ENCODE measurements around the gene INAFM2. TPM values are rescaled to one million over a fixed set of nuclear protein-coding genes. Genes with fewer than 3 reads are reported as not detected.

The INAFM2 gene
- total RNA-seq, 2 donors from 2014 or later, result 63.8 to 79.2 TPM

DNA sequence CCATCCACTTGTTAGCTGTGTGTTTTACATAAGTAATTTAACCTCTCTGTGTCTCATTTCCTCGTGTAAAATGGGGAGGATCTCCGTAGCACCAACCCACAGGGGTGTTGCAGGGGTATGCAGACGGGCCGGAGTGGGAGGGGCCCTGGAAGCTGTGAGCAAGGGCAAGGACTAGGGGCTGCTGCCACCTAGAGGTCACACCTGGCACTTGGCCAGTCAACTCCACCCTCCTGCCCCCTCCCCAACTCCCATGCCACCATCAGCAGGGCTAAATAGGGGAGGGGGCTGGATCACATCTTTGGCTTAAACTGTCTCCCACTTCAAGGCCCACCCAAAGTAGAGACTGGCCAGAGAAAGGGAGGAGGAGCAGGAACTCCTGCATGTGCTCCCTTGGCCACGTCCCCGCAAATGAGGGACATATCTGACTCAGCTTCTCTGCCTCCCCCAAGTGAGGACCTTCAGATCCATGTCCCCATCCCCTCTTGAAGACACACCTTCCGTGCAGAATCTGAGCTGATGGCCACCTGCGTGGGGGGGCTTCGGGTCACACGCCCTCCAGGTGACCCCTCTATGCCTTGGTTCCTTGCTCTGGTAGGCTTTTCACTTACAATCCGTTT, 14.7 kb downstream of the INAFM2 start:
- TF ChIP-seq, protein P1, sequence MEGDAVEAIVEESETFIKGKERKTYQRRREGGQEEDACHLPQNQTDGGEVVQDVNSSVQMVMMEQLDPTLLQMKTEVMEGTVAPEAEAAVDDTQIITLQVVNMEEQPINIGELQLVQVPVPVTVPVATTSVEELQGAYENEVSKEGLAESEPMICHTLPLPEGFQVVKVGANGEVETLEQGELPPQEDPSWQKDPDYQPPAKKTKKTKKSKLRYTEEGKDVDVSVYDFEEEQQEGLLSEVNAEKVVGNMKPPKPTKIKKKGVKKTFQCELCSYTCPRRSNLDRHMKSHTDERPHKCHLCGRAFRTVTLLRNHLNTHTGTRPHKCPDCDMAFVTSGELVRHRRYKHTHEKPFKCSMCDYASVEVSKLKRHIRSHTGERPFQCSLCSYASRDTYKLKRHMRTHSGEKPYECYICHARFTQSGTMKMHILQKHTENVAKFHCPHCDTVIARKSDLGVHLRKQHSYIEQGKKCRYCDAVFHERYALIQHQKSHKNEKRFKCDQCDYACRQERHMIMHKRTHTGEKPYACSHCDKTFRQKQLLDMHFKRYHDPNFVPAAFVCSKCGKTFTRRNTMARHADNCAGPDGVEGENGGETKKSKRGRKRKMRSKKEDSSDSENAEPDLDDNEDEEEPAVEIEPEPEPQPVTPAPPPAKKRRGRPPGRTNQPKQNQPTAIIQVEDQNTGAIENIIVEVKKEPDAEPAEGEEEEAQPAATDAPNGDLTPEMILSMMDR (IDR thresholded peaks at IDR 0.05), result peak; percentile 49
- no peaks in the 10 kb centered on the region for H3K27me3 ChIP-seq (replicated peaks; ENCODE audit: insufficient read depth)
- no peaks in the 10 kb centered on the region for H3K36me3 ChIP-seq
- peak overlapping the region; percentile 67 for H3K4me3 ChIP-seq
- peak overlapping the region; percentile 93 to 99 for H3K27ac ChIP-seq
- H3K9me3 ChIP-seq, result no peaks in the 10 kb centered on the region
- ATAC-seq (ENCODE audit: insufficient number of reproducible peaks, low FRiP score, low read depth) (no peak), DNase-seq (ENCODE audit: low spot score) (peak; percentile 61)
- peaks cover 78 to 98% of the 10 kb centered on the region in 2 donors for H3K4me1 ChIP-seq (ENCODE audit: control insufficient read depth in 1 of 2, low read depth in 2 of 2)

DNA sequence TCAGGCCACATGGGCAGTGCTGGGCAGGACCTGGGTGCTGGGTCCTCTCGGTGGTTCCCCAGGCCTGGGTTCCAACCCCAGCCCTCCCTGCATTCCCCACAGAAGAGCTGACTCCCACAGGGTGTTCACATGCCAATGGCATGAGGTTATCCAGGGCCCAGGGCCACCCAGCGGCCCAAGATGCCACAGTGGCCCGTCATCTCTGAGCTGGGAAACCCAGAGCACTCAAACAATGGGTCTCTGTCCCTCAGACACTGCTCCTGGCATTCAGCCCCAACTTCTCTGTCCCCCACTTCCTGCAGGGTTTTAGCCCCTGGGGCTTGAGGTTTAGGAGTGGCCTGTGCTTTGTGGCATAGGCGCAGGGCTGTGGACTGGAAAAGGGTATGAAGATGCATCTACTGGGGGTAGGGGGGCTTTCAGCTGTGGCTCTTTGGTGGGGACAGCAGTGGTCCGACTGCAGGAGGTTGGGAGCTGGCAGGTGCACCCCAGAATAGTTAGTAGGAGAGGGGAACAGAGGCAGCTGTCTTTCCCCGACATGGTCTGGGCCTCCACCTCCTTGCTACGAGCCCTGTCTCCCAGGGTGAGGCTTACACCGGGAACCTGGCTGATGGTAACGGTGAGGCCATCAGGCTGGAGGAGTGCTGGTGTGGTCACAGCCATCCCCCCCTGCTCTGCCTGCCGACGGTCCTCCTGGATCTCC, 15.6 kb downstream of the INAFM2 start:
- Histone ChIP-seq H3K9me3 (no peaks in the 10 kb centered on the region), H3K36me3 (no peaks in the 10 kb centered on the region), H3K27ac (peak overlapping the region; percentile 93 to 99), H3K4me3 (peak overlapping the region; percentile 67), H3K4me1 (ENCODE audit: control insufficient read depth in 1 of 2, low read depth in 2 of 2) (peaks cover 78 to 98% of the 10 kb centered on the region in 2 donors), H3K27me3 (replicated peaks; ENCODE audit: insufficient read depth) (no peaks in the 10 kb centered on the region)
- TF ChIP-seq, protein P1 (IDR thresholded peaks at IDR 0.05), result no peak
- ATAC-seq (ENCODE audit: insufficient number of reproducible peaks, low FRiP score, low read depth) (no peak), DNase-seq (ENCODE audit: low spot score) (peak; percentile 38)

DNA sequence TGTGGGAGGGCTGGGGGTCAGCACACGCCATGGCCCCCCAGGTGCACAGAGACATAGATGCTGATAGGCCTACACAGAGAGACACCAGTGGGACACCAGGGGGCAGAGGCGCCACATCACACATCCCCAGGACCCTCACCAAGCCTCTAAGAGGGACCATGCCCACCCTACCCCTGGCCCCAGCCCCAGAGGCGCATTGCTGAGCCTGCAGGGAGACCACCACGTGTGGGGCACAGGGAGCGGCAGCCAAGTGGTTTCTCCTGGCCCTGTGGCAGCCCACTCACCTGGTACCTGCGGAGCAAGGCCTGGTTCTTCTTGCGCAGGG, 16.1 kb downstream of the INAFM2 start:
- H3K27me3 ChIP-seq (replicated peaks; ENCODE audit: insufficient read depth), result no peaks in the 10 kb centered on the region
- H3K9me3 ChIP-seq, result no peaks in the 10 kb centered on the region
- H3K4me1 ChIP-seq (ENCODE audit: control insufficient read depth in 1 of 2, low read depth in 2 of 2), result peaks cover 77 to 98% of the 10 kb centered on the region in 2 donors
- no peaks in the 10 kb centered on the region for H3K36me3 ChIP-seq
- DNase-seq (ENCODE audit: low spot score) (no peak), ATAC-seq (ENCODE audit: insufficient number of reproducible peaks, low FRiP score, low read depth) (no peak)
- TF ChIP-seq, protein P1 (IDR thresholded peaks at IDR 0.05), result no peak
- H3K27ac ChIP-seq, result peak overlapping the region; percentile 93 to 99
- peak overlapping the region; percentile 67 for H3K4me3 ChIP-seq

DNA sequence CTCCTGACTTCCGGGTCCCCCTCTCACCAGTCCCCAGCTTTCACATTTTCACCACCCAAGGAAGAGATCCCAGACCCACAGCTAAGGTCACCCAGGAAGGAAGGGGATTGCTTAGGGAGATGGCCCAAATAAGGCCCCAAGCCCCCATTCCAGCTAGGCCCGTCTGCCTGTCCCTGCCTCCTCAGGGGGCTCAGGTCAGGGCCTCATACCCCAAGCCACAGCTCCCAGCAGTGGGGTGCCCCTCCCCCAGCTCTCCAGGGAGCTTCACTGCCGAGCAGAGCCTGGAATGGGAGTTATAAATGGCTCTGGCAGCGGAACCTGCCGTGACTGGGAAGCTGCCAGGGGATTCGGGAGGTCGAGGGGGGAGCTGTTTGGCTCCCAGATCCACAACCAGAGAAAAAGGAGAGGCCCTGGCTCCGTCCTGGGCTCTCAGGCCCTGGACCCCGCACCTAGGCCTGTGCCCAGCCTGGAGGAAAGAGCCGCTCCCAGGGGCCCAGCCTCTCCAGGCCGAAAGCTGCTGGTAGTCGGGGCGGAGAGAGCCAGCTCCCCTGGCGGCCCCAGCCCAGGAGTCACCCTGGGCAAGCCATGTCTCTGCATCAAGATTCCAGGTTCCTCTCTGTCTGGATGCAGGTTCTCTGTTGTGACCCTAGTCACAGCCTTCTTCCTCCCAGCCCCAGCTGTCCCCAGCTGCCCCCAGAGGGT, 16.7 kb downstream of the INAFM2 start:
- Histone ChIP-seq H3K27ac (peak overlapping the region; percentile 93 to 99), H3K4me3 (peak overlapping the region; percentile 67), H3K27me3 (replicated peaks; ENCODE audit: insufficient read depth) (no peaks in the 10 kb centered on the region), H3K4me1 (ENCODE audit: control insufficient read depth in 1 of 2, low read depth in 2 of 2) (peaks cover 77 to 97% of the 10 kb centered on the region in 2 donors), H3K36me3 (no peaks in the 10 kb centered on the region), H3K9me3 (no peaks in the 10 kb centered on the region)
- DNase-seq (ENCODE audit: low spot score) (peak; percentile 63), ATAC-seq (ENCODE audit: insufficient number of reproducible peaks, low FRiP score, low read depth) (peak; percentile 40)
- TF ChIP-seq, protein P1 (IDR thresholded peaks at IDR 0.05), result peak; percentile 25

DNA sequence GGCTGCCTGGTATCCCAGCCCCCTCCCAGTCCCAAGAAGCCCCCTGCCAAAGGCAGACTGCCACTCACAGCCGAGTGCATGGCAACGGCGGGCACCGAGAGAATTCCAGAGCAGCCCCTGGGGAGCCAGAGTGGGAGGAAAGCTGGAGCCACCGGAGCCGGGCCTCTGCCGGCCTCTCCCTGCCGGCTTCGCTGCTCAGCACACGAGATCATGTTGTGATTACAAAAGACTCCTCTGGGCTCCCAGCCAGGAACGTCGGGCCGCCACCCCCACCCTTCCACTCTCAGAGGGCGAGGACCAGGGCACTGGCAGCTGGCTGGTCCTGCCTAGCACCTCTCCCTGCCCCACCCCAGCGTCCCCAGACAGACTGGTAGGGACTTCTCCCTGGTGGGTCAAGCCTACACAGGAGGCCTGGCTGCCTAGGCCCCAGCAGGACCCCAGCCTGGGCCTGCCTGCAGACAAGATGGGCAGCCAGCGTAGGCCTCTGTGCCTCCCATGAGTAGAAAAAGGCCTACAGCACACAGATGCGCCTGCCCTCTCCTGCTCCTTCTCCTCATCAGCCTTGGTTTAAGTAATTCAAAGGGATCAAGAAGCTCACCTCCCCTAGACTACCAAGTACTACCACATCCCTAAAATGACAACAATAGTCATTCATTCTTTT, 17.4 kb downstream of the INAFM2 start, which contains the start of gene CCDC9B:
Gene CCDC9B, minus strand, starts transcription at position 200 of the 661 bp plus-strand sequence. Its CDS starts 120 bp downstream, at position 80.
- Histone ChIP-seq H3K9me3 (no peaks in the 10 kb centered on the region), H3K36me3 (no peaks in the 10 kb centered on the region), H3K27me3 (replicated peaks; ENCODE audit: insufficient read depth) (no peaks in the 10 kb centered on the region), H3K4me3 (peak within 1 kb of the TSS; percentile 67), H3K4me1 (ENCODE audit: control insufficient read depth in 1 of 2, low read depth in 2 of 2) (peaks cover 73 to 90% of the 10 kb centered on the region in 2 donors), H3K27ac (peak within 1 kb of the TSS; percentile 93 to 99)
- ATAC-seq (ENCODE audit: insufficient number of reproducible peaks, low FRiP score, low read depth) (peak; percentile 45), DNase-seq (ENCODE audit: low spot score) (peak; percentile 83)
- TF ChIP-seq, protein P1 (IDR thresholded peaks at IDR 0.05), result peak; percentile 6

Data from thoracic aorta (tissue), 2 donors.